ENCODE measurements around the gene TMA7. TPM values are rescaled to one million over a fixed set of nuclear protein-coding genes. Genes with fewer than 3 reads are reported as not detected.

TMA7 gene
- polyA plus RNA-seq, 2 of the 4 experiments (the other 2 are of a cell fraction), result 303 to 417 TPM

DNA sequence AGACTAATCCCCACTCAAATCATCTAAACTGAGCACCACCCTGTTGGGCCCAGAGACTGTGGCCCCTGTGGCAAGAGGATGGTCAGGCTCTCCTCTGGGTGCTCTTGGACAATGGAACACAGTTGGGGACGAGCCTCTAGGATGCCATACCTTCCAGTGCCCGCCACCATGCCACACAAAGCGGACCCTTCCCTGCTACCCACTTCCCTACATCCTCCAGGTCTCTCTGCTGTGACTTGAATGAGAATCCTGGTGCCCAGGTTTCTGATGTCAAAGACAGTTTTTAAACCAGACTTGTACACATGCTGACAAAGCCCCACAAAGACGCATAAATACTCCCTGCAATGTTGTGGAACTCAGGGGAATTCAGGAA is 4.8 kb upstream of the TMA7 start:
- no peak overlapping the region for H3K27ac ChIP-seq
- WGBS (ENCODE audit: missing lambda C conversion rate), result 79% methylated on average over 4 of the region's 4 CpGs
- DNase-seq (ENCODE audit: low read depth in 1 of 2, low spot score in 1 of 2), result no peak
- no peak for TF ChIP-seq KDM5A (IDR thresholded peaks at IDR 0.05)
- TF ChIP-seq TP53 (CRISPR knock-in tag; IDR thresholded peaks at IDR 0.05), result no peak
- TF ChIP-seq PHF8 (IDR thresholded peaks at IDR 0.05; ENCODE audit: borderline replicate concordance, low read depth), result no peak
- no peak for TF ChIP-seq HEYL (CRISPR knock-in tag; IDR thresholded peaks at IDR 0.05)
- TF ChIP-seq, protein P1, sequence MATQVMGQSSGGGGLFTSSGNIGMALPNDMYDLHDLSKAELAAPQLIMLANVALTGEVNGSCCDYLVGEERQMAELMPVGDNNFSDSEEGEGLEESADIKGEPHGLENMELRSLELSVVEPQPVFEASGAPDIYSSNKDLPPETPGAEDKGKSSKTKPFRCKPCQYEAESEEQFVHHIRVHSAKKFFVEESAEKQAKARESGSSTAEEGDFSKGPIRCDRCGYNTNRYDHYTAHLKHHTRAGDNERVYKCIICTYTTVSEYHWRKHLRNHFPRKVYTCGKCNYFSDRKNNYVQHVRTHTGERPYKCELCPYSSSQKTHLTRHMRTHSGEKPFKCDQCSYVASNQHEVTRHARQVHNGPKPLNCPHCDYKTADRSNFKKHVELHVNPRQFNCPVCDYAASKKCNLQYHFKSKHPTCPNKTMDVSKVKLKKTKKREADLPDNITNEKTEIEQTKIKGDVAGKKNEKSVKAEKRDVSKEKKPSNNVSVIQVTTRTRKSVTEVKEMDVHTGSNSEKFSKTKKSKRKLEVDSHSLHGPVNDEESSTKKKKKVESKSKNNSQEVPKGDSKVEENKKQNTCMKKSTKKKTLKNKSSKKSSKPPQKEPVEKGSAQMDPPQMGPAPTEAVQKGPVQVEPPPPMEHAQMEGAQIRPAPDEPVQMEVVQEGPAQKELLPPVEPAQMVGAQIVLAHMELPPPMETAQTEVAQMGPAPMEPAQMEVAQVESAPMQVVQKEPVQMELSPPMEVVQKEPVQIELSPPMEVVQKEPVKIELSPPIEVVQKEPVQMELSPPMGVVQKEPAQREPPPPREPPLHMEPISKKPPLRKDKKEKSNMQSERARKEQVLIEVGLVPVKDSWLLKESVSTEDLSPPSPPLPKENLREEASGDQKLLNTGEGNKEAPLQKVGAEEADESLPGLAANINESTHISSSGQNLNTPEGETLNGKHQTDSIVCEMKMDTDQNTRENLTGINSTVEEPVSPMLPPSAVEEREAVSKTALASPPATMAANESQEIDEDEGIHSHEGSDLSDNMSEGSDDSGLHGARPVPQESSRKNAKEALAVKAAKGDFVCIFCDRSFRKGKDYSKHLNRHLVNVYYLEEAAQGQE (IDR thresholded peaks at IDR 0.05), result no peak
- no peak for TF ChIP-seq TFCP2L1 (CRISPR knock-in tag; IDR thresholded peaks at IDR 0.05)
- no peak for TF ChIP-seq RARB (CRISPR knock-in tag; IDR thresholded peaks at IDR 0.05)
- POLR2A ChIA-PET, result interaction anchor here (1.5 to 2.1 kb wide), 2 partner anchors 11 to 161 kb away, joined by 4 to 8 read pairs; partner anchors contain the start of gene ATRIP
- no peak for FAIRE-seq
- H3K4me3 ChIP-seq, result no peak overlapping the region
- no peak overlapping the region for H3K4me2 ChIP-seq
- H3K4me1 ChIP-seq, result peaks cover 45% of the 10 kb centered on the region
- no peaks in the 10 kb centered on the region for H3K9me3 ChIP-seq
- CTCF ChIA-PET, result interaction anchor here (0.7 to 13.6 kb wide), 39 partner anchors 10 to 445 kb away, joined by 3 to 488 read pairs (median 7); partner anchors contain the start of genes ATRIP and ZNF589
- no peak for ATAC-seq

DNA sequence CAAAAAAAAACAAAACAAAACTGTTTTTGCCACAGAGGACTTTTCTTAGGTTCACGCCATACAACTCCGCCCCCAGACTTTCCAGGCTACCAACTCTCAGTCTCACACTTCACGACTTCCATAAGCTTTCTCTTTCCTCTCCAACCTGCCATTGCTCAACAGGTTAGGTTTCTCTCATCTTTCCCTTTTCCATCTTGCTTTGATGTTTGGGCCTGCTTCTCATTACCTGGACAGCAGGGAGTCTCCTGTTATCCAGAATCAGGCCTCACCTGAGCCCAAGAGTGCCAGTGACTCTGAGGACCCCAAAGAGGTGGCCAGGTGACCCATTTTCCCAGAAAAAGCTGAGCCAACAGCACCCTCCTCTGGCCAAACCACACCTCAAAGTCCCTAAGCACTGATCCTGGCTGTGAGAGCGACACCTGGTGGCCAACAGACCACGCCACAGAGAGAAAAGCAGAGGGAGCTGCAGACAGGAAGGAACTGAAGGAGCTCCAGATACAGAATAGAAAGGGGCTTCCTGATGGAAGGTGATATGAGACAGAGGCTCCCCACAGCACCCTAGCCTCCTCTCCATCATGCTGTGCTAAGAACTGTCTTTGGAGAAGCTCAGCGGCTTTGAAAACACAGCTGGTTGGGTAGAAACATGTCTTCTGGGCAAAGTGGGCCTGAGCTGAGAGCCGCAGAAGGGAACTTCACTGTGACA is 4.1 kb upstream of the TMA7 start:
- H3K4me2 ChIP-seq, result no peak overlapping the region
- ChIA-PET POLR2A (interaction anchor here (1.2 to 2.1 kb wide), 4 partner anchors 10 to 162 kb away, joined by 3 to 8 read pairs (median 4); partner anchors contain the start of gene ATRIP), CTCF (interaction anchor here (0.5 to 13.6 kb wide), 66 partner anchors 9 to 543 kb away, joined by 3 to 488 read pairs (median 5); partner anchors contain the start of genes ATRIP and ZNF589)
- peak; percentile 63 to 71; a peak in 5 of 6 replicates for ATAC-seq
- H3K27ac ChIP-seq, result no peak overlapping the region
- H3K4me3 ChIP-seq, result no peak overlapping the region
- no peak for FAIRE-seq
- TF ChIP-seq, protein P1 (IDR thresholded peaks at IDR 0.05), result no peak
- TF ChIP-seq TP53 (CRISPR knock-in tag; IDR thresholded peaks at IDR 0.05) (no peak), CBX2 (IDR thresholded peaks at IDR 0.05; ENCODE audit: borderline replicate concordance, low read depth) (no peak), RAD21 (conservative IDR thresholded peaks at IDR 0.05 in 1 of 2, IDR thresholded peaks at IDR 0.05 in 1 of 2) (peak; percentile 80 to 85), RNF2 (IDR thresholded peaks at IDR 0.05; ENCODE audit: borderline replicate concordance, low read depth) (no peak), HOXB5 (CRISPR knock-in tag; IDR thresholded peaks at IDR 0.05) (no peak), CBX8 (IDR thresholded peaks at IDR 0.05) (no peak), RCOR1 (IDR thresholded peaks at IDR 0.05; ENCODE audit: low read depth, low read length) (no peak), HOXB13 (CRISPR knock-in tag; IDR thresholded peaks at IDR 0.05; ENCODE audit: low read depth) (no peak), ZSCAN20 (CRISPR knock-in tag; IDR thresholded peaks at IDR 0.05) (no peak), POLR2AphosphoS2 (conservative IDR thresholded peaks at IDR 0.05; ENCODE audit: low read length) (no peak), FOSB (CRISPR knock-in tag; IDR thresholded peaks at IDR 0.05) (no peak), HDAC2 (IDR thresholded peaks at IDR 0.05) (no peak), HEYL (CRISPR knock-in tag; IDR thresholded peaks at IDR 0.05) (no peak), SMC3 (IDR thresholded peaks at IDR 0.05) (peak; percentile 95)
- TF ChIP-seq, protein P2, sequence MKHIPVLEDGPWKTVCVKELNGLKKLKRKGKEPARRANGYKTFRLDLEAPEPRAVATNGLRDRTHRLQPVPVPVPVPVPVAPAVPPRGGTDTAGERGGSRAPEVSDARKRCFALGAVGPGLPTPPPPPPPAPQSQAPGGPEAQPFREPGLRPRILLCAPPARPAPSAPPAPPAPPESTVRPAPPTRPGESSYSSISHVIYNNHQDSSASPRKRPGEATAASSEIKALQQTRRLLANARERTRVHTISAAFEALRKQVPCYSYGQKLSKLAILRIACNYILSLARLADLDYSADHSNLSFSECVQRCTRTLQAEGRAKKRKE (CRISPR knock-in tag; IDR thresholded peaks at IDR 0.05; ENCODE audit: low read depth), result no peak
- TF ChIP-seq, protein P3, sequence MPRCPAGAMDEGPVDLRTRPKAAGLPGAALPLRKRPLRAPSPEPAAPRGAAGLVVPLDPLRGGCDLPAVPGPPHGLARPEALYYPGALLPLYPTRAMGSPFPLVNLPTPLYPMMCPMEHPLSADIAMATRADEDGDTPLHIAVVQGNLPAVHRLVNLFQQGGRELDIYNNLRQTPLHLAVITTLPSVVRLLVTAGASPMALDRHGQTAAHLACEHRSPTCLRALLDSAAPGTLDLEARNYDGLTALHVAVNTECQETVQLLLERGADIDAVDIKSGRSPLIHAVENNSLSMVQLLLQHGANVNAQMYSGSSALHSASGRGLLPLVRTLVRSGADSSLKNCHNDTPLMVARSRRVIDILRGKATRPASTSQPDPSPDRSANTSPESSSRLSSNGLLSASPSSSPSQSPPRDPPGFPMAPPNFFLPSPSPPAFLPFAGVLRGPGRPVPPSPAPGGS (IDR thresholded peaks at IDR 0.05), result no peak
- TF ChIP-seq, protein P4, sequence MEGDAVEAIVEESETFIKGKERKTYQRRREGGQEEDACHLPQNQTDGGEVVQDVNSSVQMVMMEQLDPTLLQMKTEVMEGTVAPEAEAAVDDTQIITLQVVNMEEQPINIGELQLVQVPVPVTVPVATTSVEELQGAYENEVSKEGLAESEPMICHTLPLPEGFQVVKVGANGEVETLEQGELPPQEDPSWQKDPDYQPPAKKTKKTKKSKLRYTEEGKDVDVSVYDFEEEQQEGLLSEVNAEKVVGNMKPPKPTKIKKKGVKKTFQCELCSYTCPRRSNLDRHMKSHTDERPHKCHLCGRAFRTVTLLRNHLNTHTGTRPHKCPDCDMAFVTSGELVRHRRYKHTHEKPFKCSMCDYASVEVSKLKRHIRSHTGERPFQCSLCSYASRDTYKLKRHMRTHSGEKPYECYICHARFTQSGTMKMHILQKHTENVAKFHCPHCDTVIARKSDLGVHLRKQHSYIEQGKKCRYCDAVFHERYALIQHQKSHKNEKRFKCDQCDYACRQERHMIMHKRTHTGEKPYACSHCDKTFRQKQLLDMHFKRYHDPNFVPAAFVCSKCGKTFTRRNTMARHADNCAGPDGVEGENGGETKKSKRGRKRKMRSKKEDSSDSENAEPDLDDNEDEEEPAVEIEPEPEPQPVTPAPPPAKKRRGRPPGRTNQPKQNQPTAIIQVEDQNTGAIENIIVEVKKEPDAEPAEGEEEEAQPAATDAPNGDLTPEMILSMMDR (IDR thresholded peaks at IDR 0.05), result peak; percentile 98
- H3K4me1 ChIP-seq, result peaks cover 38% of the 10 kb centered on the region; the same call in 2 of the 3 replicates
- no peaks in the 10 kb centered on the region for H3K9me3 ChIP-seq
- WGBS (ENCODE audit: missing lambda C conversion rate), result 44% methylated on average over 7 of the region's 7 CpGs
- peak; percentile 81 to 82 for DNase-seq (ENCODE audit: low read depth in 1 of 2, low spot score in 1 of 2)
